ENCODE results near the gene TSPAN17.

GRCh38 chr5:176624938-176625337, 22.3 kb upstream of the TSPAN17 start:
- no peak for TF ChIP-seq MAFF (IDR thresholded peaks at IDR 0.05; ENCODE audit: low read length)
- no peak for TF ChIP-seq POLR2AphosphoS2 (IDR thresholded peaks at IDR 0.05; ENCODE audit: low read length)
- TF ChIP-seq HCFC1 (IDR thresholded peaks at IDR 0.05; ENCODE audit: low read depth, low read length): no peak
- no peak for TF ChIP-seq CREB3 (tag; conservative IDR thresholded peaks at IDR 0.05; ENCODE audit: low read depth)
- TF ChIP-seq, protein P1, sequence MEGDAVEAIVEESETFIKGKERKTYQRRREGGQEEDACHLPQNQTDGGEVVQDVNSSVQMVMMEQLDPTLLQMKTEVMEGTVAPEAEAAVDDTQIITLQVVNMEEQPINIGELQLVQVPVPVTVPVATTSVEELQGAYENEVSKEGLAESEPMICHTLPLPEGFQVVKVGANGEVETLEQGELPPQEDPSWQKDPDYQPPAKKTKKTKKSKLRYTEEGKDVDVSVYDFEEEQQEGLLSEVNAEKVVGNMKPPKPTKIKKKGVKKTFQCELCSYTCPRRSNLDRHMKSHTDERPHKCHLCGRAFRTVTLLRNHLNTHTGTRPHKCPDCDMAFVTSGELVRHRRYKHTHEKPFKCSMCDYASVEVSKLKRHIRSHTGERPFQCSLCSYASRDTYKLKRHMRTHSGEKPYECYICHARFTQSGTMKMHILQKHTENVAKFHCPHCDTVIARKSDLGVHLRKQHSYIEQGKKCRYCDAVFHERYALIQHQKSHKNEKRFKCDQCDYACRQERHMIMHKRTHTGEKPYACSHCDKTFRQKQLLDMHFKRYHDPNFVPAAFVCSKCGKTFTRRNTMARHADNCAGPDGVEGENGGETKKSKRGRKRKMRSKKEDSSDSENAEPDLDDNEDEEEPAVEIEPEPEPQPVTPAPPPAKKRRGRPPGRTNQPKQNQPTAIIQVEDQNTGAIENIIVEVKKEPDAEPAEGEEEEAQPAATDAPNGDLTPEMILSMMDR (IDR thresholded peaks at IDR 0.05 in 2 of 3, conservative IDR thresholded peaks at IDR 0.05 in 1 of 3; ENCODE audit: insufficient read depth in 2 of 3, low read depth in 1 of 3, low read length in 3 of 3): no peak
- no peak for TF ChIP-seq ZZZ3 (IDR thresholded peaks at IDR 0.05)
- TF ChIP-seq CHD4 (IDR thresholded peaks at IDR 0.05; ENCODE audit: insufficient read depth, insufficient replicate concordance, low read depth, low read length, poor library complexity, severe bottlenecking): no peak
- TF ChIP-seq, protein P2, sequence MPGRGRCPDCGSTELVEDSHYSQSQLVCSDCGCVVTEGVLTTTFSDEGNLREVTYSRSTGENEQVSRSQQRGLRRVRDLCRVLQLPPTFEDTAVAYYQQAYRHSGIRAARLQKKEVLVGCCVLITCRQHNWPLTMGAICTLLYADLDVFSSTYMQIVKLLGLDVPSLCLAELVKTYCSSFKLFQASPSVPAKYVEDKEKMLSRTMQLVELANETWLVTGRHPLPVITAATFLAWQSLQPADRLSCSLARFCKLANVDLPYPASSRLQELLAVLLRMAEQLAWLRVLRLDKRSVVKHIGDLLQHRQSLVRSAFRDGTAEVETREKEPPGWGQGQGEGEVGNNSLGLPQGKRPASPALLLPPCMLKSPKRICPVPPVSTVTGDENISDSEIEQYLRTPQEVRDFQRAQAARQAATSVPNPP (IDR thresholded peaks at IDR 0.05; ENCODE audit: borderline replicate concordance, insufficient read depth, insufficient read length): no peak
- TF ChIP-seq RBFOX2 (IDR thresholded peaks at IDR 0.05; ENCODE audit: low read depth, low read length): no peak
- no peak for TF ChIP-seq TCF7L2 (IDR thresholded peaks at IDR 0.05; ENCODE audit: low read depth, low read length)
- TF ChIP-seq, protein P3, sequence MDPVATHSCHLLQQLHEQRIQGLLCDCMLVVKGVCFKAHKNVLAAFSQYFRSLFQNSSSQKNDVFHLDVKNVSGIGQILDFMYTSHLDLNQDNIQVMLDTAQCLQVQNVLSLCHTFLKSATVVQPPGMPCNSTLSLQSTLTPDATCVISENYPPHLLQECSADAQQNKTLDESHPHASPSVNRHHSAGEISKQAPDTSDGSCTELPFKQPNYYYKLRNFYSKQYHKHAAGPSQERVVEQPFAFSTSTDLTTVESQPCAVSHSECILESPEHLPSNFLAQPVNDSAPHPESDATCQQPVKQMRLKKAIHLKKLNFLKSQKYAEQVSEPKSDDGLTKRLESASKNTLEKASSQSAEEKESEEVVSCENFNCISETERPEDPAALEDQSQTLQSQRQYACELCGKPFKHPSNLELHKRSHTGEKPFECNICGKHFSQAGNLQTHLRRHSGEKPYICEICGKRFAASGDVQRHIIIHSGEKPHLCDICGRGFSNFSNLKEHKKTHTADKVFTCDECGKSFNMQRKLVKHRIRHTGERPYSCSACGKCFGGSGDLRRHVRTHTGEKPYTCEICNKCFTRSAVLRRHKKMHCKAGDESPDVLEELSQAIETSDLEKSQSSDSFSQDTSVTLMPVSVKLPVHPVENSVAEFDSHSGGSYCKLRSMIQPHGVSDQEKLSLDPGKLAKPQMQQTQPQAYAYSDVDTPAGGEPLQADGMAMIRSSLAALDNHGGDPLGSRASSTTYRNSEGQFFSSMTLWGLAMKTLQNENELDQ (CRISPR knock-in tag; IDR thresholded peaks at IDR 0.05; ENCODE audit: borderline replicate concordance): no peak
- TF ChIP-seq BRD4 (IDR thresholded peaks at IDR 0.05): no peak
- TF ChIP-seq MYBL2 (IDR thresholded peaks at IDR 0.05; ENCODE audit: low read depth): no peak
- TF ChIP-seq MYBL2 (CRISPR knock-in tag; IDR thresholded peaks at IDR 0.05; ENCODE audit: borderline replicate concordance): no peak
